Measurements from ENCODE around the gene CSTF1. TPM values are rescaled to one million over a fixed set of nuclear protein-coding genes. Genes with fewer than 3 reads are reported as not detected.

The CSTF1 gene
- total RNA-seq, 4 donors from 2014 or later, result 5.2 to 21.8 (median 14.2) TPM

- Histone ChIP-seq H3K4me1 (no peaks in the 10 kb centered on the region), H3K27me3 (no peaks in the 10 kb centered on the region), H3K4me3 (no peak overlapping the region), H3K9me3 (no peaks in the 10 kb centered on the region), H3K36me3 (peaks cover 0 to 16% (median 3%) of the 10 kb centered on the region in 4 donors), H3K27ac (no peak overlapping the region)
- no peak for DNase-seq
- intact Hi-C loops (cut with DNase I; ENCODE audit: low total_unique reads) (no loop called here), in situ Hi-C loops (cut with MboI; ENCODE audit: low pct_ligation_motif_present in 1 of 4, low pct_unique_long_range_greater_than_20kb in 1 of 4, low sequenced_read_pairs in 3 of 4) (no loop called here)
- 80 to 93% methylated on average over 1 to 8 of the region's 8 CpGs for WGBS, 2 donors (ENCODE audit: low coverage in 1 of 2)
- TF ChIP-seq POLR2A (IDR thresholded peaks at IDR 0.05) (no peak), EP300 (IDR thresholded peaks at IDR 0.05; ENCODE audit: low read depth) (no peak), POLR2AphosphoS5 (IDR thresholded peaks at IDR 0.05) (no peak), CTCF (IDR thresholded peaks at IDR 0.05) (no peak)
Observed at GRCh38 chr20:56383334-56383733, 9.1 kb upstream of the CSTF1 start.

DNA sequence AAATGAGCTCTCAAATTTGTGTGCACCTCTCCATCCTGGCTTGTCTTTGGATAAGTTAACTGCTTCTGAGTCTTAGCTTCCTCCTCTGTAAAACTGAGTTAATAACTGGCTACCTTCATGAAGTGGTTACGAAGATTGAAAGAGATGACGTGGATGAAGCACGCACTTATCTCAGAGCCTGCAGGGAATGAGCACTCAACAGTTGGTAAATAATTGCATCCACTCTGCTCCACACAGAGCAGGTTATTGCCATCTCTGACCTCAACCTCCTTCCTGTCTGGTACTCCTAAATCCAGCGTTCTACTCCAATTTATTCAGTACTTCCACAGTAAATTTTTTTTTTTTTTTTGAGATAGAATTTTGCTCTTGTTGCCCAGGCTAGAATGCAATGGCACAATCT is 7.3 kb upstream of the CSTF1 start:
- Histone ChIP-seq H3K36me3 (peaks cover 0 to 16% (median 3%) of the 10 kb centered on the region in 4 donors), H3K4me1 (no peaks in the 10 kb centered on the region), H3K9me3 (no peaks in the 10 kb centered on the region), H3K27me3 (no peaks in the 10 kb centered on the region), H3K27ac (no peak overlapping the region), H3K4me3 (no peak overlapping the region)
- TF ChIP-seq POLR2AphosphoS5 (IDR thresholded peaks at IDR 0.05) (no peak), CTCF (IDR thresholded peaks at IDR 0.05) (no peak), EP300 (IDR thresholded peaks at IDR 0.05; ENCODE audit: low read depth) (no peak), POLR2A (IDR thresholded peaks at IDR 0.05) (no peak)
- DNase-seq, result no peak
- WGBS, 2 donors (ENCODE audit: low coverage in 1 of 2), result 87 to 94% methylated on average over 4 of the region's 4 CpGs
- in situ Hi-C loops (cut with MboI; ENCODE audit: low pct_ligation_motif_present in 1 of 4, low pct_unique_long_range_greater_than_20kb in 1 of 4, low sequenced_read_pairs in 3 of 4), result no loop called here
- intact Hi-C loops (cut with DNase I; ENCODE audit: low total_unique reads), result no loop called here

GRCh38 chr20:56386219-56386618 is 6.2 kb upstream of the CSTF1 start:
- H3K9me3 ChIP-seq, result no peaks in the 10 kb centered on the region
- no peak overlapping the region for H3K4me3 ChIP-seq
- TF ChIP-seq POLR2A (IDR thresholded peaks at IDR 0.05) (no peak), CTCF (IDR thresholded peaks at IDR 0.05) (no peak), EP300 (IDR thresholded peaks at IDR 0.05; ENCODE audit: low read depth) (no peak), POLR2AphosphoS5 (IDR thresholded peaks at IDR 0.05) (no peak)
- H3K4me1 ChIP-seq, result peaks cover 0 to 9% (median 6%) of the 10 kb centered on the region in 4 donors
- no peaks in the 10 kb centered on the region for H3K27me3 ChIP-seq
- no peak for DNase-seq
- no peak overlapping the region for H3K27ac ChIP-seq
- intact Hi-C loops (cut with DNase I; ENCODE audit: low total_unique reads), result no loop called here
- 84 to 93% methylated on average over 6 of the region's 6 CpGs for WGBS, 2 donors (ENCODE audit: low coverage in 1 of 2)
- peaks cover 0 to 16% (median 3%) of the 10 kb centered on the region in 4 donors for H3K36me3 ChIP-seq
- in situ Hi-C loops (cut with MboI; ENCODE audit: low pct_ligation_motif_present in 1 of 4, low pct_unique_long_range_greater_than_20kb in 1 of 4, low sequenced_read_pairs in 3 of 4), result no loop called here

GRCh38 chr20:56388882-56389281 is 3.6 kb upstream of the CSTF1 start:
- peaks cover 6 to 21% (median 20%) of the 10 kb centered on the region in 4 donors for H3K4me1 ChIP-seq
- in situ Hi-C loops (cut with MboI; ENCODE audit: low pct_ligation_motif_present in 1 of 4, low pct_unique_long_range_greater_than_20kb in 1 of 4, low sequenced_read_pairs in 3 of 4), result no loop called here
- TF ChIP-seq POLR2A (IDR thresholded peaks at IDR 0.05), result no peak
- no peak for TF ChIP-seq POLR2AphosphoS5 (IDR thresholded peaks at IDR 0.05)
- TF ChIP-seq EP300 (IDR thresholded peaks at IDR 0.05; ENCODE audit: low read depth), result no peak
- no peak for TF ChIP-seq CTCF (IDR thresholded peaks at IDR 0.05)
- H3K36me3 ChIP-seq, result peaks cover 0 to 10% (median 3%) of the 10 kb centered on the region in 4 donors
- 88 to 99% methylated on average over 4 of the region's 4 CpGs for WGBS, 2 donors (ENCODE audit: low coverage in 1 of 2)
- intact Hi-C loops (cut with DNase I; ENCODE audit: low total_unique reads), result no loop called here
- H3K4me3 ChIP-seq, result no peak overlapping the region
- no peaks in the 10 kb centered on the region for H3K27me3 ChIP-seq
- no peak for DNase-seq
- H3K27ac ChIP-seq, result no peak overlapping the region
- H3K9me3 ChIP-seq, result no peaks in the 10 kb centered on the region

Measured in transverse colon (tissue), 4 donors.